ENCODE measurements around the gene EMC10.

EMC10 gene

DNA sequence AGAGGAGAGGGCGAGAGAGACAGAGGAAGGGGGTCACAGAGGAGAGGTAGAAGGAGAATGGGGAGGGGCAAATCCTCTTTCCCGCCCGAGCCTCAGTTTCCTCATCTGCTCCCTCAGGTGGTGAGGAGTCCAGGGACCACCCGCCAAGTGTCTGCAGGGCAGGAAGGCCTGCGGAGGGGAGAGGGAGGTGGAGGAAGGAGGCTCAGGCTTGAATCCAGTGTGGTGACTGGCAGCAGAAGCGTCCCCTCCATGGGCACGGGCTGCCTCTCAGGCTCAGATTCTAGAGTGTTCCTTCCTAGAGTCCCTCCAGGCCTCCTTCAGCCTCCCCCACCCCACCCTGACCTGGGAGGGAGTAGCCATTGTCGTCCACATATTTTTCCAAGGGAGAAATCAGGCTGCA, 16.9 kb downstream of the EMC10 start:
- H3K4me3 ChIP-seq, result no peak overlapping the region
- no peak overlapping the region for H3K27ac ChIP-seq
- no peak for DNase-seq (ENCODE audit: low spot score)
- TF ChIP-seq, protein P1, sequence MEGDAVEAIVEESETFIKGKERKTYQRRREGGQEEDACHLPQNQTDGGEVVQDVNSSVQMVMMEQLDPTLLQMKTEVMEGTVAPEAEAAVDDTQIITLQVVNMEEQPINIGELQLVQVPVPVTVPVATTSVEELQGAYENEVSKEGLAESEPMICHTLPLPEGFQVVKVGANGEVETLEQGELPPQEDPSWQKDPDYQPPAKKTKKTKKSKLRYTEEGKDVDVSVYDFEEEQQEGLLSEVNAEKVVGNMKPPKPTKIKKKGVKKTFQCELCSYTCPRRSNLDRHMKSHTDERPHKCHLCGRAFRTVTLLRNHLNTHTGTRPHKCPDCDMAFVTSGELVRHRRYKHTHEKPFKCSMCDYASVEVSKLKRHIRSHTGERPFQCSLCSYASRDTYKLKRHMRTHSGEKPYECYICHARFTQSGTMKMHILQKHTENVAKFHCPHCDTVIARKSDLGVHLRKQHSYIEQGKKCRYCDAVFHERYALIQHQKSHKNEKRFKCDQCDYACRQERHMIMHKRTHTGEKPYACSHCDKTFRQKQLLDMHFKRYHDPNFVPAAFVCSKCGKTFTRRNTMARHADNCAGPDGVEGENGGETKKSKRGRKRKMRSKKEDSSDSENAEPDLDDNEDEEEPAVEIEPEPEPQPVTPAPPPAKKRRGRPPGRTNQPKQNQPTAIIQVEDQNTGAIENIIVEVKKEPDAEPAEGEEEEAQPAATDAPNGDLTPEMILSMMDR (IDR thresholded peaks at IDR 0.05), result no peak

DNA sequence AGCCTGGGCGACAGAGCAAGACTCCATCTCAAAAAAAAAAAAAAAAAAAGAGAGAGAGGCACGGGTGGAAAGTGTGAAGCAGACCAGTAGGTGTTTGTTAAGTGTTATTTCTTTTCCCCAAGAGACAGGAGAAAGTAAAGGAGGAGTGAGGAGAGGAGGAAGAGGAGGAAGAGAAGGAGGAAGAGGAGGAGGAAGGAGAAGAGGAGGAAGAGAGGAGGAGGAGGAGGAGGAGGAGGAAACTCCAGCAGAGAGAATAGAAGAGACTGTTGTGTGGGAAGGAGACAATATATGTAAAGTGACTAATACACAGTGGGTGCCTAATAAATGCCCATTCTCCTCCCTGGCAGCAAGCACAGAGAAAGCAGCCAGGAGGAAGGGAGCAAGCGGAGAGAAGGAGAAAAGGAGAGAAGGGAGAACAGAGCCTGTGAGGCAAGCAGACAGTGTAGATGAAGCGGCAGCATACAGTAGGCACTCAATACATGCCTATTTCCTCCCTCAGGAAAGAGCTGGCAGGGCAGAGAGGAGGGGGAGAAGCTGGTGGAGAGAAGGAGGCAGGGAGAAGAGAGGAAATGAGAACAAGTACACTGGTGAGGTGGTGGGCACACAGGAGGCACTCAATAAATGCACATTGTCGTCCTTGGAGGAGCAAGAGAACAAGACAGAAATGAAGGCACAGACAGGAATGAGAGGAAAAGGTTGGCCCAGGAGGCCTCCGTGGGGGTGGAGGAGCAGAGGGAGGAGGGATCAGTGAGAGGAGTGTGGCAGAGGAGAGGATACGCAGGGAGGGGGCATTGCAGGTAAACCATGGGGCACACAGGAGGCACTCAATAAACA, 18.1 kb downstream of the EMC10 start:
- Histone ChIP-seq H3K4me3 (no peak overlapping the region), H3K27ac (no peak overlapping the region)
- DNase-seq (ENCODE audit: low spot score), result no peak
- TF ChIP-seq, protein P1 (IDR thresholded peaks at IDR 0.05), result no peak

DNA sequence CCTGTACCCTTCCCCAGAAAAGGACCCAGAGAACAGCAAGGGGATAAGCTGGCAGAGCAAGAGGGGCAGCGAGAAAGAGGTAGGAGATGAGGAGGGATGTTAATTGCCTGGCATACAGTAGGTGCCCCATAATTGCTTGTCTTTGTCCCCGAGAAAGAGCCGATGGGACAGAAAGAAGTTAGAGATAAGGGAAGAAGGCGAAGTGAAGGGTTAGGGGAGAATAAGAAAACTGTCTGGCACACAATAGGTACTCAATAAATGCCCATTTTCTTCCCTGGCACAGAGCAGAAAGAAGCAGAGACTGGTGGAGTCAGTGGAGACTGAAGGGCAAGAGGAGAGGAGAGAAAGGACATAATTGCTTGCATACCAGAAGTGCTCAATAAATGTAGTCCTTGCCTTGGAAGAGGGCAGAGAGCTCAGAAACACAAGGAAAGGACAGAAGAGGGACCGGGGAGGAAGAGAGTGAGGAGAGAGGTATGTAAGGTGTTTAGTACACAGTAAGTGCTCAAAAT, 18.8 kb downstream of the EMC10 start:
- no peak for DNase-seq (ENCODE audit: low spot score)
- Histone ChIP-seq H3K4me3 (no peak overlapping the region), H3K27ac (no peak overlapping the region)
- TF ChIP-seq, protein P1 (IDR thresholded peaks at IDR 0.05), result no peak

DNA sequence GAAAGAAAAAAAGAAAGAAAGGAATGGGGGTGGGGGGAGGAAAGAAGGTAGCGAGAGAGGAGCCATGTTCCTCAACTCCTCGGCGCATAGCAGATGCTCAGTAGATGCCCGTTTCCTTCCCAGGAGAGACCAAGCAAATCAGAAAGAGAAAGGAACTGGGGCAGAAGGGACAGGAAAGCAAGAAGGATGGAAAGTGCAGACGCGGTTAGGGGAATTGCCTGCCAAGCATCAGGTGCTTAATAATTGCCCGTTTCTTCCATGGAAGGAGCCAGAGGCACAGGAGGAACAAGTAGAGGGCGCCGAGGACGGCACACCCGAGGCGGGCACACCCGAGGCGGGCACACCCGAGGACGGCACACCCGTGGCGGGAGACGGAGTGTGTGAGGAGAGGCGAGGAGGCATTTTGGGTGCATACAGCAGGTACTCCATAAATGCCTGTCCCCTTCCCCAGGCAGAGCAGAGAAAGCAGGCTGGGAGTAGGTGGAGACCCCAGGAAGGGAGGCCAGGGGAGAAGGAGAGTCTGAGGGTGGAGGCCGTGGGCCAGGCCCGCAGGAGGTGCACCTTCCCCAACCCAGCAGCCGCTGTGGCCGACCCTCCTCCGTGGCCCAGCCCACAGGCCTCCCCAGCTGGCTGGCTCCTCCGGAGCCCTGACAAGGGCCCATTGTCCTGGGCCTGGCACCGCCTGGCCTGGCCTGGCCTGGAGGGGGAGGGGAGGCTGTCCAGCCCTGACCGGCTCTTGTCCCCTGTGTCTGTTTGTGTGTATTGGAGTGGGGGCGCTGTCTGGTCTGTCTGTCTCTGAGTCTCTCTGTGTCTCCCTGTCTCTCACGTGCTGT, 20.1 kb downstream of the EMC10 start:
- TF ChIP-seq, protein P1 (IDR thresholded peaks at IDR 0.05), result no peak
- Histone ChIP-seq H3K4me3 (no peak overlapping the region), H3K27ac (no peak overlapping the region)
- DNase-seq (ENCODE audit: low spot score), result no peak

DNA sequence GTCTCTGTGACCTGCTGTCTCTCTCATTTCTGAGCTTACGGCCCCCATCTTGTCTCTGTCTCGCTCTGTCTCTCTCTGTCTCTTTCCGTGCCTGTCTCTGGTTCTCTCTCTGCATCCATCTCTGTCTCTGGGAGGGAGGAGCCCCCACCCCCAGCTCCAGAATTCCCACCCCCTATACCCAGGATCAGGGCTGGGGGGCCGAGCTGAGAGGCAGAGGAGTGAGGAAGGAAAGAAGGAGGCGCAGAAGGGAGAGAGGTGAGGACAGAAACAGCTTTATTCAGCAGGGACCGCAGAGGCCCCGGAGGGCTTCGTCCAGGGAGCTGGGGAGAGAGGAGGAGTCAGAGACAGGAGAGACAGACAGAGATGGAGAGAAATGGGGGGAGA, 20.7 kb downstream of the EMC10 start:
- Histone ChIP-seq H3K4me3 (no peak overlapping the region), H3K27ac (no peak overlapping the region)
- TF ChIP-seq, protein P1 (IDR thresholded peaks at IDR 0.05), result no peak
- DNase-seq (ENCODE audit: low spot score), result no peak

DNA sequence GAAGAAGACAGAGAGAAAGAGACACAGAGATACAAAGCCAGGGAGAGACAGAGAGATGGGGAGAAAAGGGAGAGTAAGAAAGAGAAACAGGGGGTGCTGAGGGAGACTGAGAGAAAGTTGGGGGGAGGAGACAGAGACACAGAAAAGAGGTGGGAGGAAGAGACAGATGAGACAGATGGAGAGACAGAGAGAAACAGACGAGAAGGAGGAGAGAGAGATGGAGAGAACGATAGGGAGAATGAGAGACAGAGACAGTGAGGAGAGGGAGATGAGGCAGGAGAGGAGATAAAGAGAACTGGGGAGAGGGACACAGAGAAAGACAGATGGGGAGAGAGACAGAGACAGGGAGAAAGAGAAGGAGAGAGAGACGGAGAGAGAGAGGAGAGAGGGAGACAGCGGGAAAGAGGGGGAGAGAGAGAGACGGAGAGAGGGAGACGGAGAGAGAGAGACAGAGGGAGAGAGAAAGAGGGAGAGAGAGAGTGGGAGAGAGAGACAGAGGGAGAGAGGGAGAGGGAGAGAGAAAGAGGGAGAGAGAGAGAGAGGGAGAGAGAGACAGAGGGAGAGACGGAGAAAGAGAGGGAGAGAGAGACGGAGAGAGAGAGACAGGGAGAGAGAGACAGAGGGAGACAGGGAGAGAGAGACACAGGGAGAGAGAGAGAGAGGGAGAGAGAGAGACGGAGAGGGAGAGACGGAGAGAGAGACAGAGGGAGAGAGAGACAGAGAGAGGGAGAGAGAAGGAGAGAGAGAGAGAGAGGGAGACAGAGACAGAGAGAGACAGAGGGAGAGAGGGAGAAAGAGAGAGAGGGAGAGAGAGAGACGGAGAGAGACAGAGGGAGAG, 22.1 kb downstream of the EMC10 start:
- H3K27ac ChIP-seq, result no peak overlapping the region
- TF ChIP-seq, protein P1 (IDR thresholded peaks at IDR 0.05), result no peak
- DNase-seq (ENCODE audit: low spot score), result no peak
- no peak overlapping the region for H3K4me3 ChIP-seq

Data from coronary artery (tissue), 2 donors.